HG03378 (cell line): ENCODE data around the gene SLC35F5.
"Not testable (repeated sequence)": the region's sequence is repeated elsewhere in the genome, so short reads cannot be mapped to it uniquely, and the experiment has no call there.

ENCODE experiments used
- ATAC-seq: cut with Tn5 transposase; IDR thresholded peaks from one replicate; pipeline ENCODE4 v1.9.1; 2021; ENCODE audit warnings: mild to moderate bottlenecking, moderate library complexity; ENCODE audit not compliant: unreplicated experiment

The SLC35F5 gene

DNA sequence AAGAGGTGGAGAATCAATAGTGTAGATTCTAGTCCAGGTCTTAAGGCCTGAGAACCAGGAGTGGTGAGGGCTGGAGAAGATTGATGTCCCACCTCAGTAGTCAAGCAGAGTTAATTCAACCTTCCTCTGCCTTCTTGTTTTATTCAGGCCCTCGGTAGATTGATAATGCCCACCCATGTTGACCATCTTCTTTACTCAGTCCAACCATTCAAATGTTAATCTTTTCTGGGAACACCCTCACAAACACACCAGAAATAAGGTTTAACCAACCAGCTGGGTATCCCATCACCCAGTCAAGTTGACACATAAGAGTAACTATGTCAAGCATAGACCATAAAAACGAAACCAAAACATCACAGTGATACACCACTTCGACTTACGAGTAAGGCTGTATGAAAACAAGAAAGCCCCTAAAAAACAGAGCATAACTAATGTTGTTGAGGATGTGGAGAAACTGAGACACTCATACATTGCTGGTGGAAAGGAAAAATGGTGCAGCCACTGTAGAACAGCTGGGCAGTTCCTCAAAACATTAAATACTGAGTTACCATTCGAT, 57.5 kb downstream of the SLC35F5 start:
- ATAC-seq, result peak; percentile 81

DNA sequence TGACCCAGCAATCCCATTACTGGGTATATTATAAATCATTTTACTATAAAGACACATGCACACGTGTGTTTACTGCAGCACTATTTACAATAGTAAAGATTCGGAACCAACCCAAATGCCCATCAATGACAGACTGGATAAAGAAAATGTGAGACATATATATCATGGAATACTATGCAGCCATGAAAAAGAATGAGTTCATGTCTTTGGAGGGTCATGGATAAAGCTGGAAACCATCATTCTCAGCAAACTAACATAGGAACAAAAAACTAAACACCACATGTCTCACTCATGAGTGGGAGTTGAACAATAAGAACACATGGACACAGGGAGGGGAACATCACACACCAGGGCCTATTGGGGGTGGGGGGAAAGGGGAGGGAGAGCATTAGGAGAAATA, 58.2 kb downstream of the SLC35F5 start:
- ATAC-seq, result not testable (repeated sequence)

DNA sequence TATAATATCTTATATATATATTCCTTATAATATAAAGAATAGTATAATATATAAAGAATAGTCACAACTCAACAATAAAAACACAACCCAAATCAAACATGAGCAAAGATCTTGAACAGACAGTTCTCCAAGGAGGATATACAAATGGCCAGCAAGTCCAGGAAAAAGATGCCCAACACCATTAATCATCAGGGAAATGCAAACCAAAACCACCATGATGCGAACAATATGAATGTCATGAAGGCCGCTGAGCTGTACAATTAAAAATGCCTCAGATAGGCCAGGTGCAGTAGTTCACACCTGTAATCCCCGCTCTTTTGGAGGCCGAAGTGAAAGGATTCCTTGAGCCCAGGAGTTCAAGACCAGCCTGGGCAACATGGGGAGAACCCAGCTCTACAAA, 58.9 kb downstream of the SLC35F5 start:
- no peak for ATAC-seq

DNA sequence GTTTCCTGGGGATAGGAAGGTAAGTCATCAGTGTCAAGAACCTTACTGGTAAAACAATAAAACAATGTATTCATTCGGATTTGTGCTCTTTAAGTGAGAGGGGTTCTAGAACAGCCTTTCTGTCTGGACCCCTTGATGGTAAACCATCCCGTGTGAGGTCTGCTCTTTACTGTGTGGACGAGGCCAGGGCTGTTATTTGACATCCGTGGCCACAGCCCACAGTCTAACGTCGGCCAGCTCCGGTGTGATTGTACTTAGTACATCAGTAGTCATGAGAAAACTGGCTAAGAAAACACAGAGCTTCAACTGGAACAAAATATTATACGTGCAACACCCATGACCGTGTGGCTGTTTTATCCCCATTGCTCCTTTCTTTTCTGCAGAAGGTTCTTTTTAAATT, 62.0 kb downstream of the SLC35F5 start:
- ATAC-seq, result no peak

DNA sequence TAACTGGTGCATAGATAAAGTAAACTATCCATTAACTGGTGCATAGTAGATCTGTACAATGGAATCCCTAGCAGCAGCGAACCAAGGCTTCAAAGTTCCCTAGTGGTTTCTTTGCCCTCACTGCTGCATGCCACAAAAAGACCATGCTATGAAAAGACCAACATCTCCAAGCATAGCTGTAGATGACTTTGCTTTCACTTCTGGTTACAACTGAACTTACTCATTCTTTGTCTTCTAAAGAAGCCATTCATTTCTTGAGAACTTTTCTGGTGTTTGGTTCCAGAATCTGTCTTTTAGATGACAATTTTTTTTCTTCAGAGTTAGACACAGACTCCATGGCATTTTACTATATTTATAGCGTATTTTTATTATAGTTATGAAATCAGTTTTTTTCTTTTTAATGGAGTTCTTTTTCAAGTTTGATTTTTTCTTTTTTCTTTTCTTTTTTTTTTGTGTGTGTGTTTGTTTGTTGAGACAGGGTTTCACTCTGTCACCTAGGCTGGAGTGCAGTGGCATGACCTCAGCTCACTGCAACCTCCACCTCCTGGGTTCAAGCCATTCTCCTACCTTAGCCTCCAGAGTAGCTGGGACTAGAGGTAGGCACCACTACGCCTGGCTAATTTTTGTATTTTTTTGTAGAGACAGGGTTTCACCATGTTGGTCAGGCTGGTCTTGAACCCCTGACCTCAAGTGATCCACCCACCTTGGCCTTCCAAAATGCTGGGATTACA, 63.6 kb downstream of the SLC35F5 start:
- ATAC-seq, result peak; percentile 81

DNA sequence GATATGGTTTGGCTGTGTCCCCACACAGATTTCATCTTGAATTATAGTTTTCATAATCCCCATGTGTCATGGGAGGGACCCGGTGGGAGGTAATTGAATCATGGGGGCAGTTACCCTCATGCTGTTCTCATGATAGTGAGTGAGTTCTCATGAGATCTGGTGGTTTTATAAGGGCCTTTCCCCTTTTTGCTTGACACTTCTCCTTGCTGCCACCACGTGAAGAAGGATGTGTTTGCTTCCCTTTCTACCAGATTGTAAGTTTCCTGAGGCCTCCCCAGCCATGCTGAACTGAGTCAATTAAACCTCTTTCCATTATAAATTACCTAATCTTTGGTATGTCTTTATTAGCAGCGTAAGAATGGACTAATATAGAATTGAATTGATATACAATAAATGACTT, 65.6 kb downstream of the SLC35F5 start:
- ATAC-seq, result not testable (repeated sequence)

DNA sequence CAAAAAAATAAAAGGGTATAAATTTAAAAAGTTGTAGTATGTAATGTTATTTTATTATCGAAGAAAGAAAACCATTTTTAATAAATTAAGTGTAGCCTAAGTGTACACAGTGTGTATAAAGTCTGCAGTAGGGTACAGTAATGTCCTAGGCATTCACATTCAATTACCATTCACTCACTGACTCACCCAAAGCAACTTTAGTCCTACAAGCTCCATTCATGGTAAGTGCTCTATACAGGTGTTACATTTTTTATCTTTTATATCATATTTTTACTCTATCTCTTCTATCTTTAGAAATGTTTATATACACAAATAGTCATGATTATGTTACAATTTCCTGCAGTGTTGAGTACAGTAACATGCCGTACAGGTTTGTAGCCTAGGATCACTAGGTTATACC, 69.9 kb downstream of the SLC35F5 start:
- ATAC-seq, result no peak

DNA sequence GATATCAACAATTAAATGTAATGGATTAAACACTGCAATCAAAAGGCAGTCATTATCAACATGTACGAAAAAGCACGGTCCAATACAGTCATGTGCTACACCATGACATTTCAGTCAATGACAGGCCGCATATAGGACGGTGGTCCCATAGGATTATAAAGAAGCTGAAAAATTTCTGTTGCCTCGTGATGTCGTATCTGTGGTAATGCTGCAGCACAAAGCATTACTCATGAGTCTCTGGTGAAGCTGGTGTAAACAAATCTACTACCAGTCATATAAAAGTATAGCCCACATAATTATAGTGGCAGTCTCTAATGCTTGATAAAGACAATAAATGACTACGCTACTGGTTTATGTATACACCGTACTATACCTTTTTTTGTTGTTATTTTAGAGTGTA, 71.0 kb downstream of the SLC35F5 start:
- ATAC-seq, result no peak

DNA sequence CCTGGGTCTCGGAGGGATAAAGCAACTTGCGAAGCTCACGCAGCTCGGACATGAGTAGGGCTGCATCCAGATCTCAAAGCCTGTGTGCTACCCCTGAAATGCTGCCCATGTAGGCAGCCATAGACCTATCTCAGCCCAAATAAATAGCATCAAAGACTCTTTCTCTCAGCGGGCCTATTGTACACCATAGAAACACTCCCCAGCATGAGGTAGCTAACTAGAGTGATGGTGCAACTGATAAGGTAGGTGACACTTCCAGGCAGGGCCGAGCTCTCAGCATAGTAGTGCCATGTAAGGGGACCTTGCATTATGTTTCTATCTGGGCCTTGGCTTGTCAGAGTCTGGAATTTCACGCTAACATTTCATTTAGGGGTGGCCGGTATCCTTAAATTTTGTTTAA, 77.0 kb downstream of the SLC35F5 start:
- no peak for ATAC-seq

DNA sequence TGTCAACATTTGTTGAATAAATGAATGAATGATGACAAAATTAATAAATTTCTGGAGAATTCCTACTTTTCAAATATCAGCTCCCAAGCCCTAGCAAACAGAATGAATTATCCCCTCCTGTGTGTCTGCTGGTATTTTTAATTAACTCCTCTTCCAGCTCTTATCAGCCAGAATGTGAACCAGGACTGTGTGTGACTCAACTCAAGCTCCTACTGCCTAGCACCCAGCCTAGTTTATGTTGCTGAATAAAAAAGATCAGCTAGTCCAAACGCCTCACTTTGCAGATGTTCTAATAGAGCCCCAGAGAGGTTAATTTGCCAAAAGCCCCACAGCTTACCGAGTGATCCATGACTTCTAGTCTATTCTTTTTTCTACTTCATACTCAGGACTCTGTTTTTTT, 79.1 kb downstream of the SLC35F5 start:
- ATAC-seq, result no peak

DNA sequence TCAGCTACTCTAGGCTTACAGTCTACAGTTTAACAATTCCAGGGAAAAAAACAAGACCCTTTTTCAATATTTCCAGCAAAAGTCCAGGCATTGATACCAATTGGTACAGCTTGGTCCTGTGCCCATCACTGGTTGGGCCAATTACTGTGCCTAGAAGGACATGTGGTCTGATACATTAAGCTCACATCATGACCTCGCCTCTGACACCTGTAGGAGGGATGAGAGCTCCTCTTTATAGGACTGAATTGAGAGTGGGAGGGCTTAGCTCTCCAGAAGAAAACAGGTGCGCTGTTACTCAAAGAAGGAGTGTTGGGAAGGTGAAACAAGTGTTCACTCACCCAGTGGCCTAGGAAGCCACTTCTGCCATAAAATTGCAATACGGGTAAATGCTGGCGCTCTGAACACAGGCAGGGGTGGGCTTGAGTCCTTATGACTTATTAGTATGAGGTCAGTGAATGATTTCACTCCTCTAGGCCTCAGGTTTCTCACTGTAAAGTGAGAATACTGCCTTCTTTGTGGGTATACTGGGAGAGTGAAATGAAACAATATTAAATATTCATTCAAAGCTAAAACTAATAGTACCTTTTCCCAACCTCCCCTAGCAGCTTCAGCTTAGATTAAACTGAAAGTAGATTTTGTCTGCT, 79.7 kb downstream of the SLC35F5 start:
- ATAC-seq, result no peak

DNA sequence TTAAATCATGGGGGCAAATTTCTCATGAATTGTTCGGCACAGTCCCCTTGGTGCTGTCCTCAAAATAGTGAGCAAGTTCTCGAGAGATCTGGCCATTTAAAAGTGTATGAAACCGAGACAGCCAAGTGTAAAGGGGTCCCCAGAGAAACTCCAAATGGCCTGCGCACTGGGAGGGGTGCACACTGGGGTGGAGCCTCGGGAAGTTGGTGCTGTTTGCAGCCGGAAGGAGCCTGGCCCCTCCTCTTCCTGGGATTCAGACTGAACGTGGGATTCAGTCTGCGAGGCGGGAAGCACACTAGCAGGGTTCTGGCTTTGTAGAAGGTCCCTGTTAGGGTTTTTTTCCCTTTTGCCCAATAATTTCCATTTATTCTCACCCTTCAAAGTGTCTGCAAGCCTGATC, 80.6 kb downstream of the SLC35F5 start:
- no peak for ATAC-seq

DNA sequence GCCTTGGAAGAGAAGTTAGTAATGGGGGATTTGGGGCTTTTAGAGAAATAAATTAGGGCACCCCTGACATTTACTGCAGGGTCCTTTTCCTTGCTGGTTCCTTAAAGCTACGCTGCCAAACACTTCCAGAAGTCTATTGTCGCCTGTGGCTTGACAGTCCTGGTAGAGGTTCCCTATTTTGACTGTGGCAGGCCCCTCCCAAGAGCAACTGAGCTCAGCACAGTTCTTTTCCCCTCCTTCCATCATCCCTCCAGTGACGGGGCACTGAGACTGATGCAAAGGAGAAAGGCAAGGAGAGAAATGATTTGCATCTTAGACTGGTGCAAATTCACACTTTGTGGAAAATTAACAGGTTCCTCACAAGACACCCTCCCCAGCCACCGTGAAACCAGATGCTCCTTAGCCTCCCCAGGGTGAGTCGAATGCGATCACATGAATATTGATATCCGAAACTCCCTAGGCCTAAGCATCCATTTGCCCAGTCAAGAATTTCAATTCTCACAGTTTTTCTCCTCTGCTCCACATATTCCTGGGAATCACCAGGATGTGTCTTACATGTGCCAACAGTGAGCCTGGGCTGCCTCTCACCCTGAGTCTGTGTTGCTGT, 84.0 kb downstream of the SLC35F5 start:
- no peak for ATAC-seq

DNA sequence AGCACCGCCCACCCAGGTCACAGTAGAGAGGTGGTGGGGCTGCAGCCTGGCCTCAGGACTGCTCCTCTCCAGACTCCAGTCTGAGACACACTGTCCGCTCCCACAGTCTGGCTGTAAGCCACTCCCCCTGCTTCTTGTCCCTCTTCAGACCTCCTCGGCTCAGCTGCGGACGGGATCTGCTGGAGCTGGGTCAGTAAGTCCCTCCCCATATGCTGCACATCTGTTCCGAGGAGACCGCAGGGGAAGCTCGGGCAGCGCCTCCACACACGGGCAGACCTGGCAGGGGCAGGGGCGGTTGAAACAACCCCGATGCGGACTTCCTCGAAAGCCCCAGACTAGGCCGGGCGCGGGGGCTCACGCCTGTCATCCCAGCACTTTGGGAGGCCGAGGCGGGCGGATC, 87.4 kb downstream of the SLC35F5 start:
- not testable (repeated sequence) for ATAC-seq

DNA sequence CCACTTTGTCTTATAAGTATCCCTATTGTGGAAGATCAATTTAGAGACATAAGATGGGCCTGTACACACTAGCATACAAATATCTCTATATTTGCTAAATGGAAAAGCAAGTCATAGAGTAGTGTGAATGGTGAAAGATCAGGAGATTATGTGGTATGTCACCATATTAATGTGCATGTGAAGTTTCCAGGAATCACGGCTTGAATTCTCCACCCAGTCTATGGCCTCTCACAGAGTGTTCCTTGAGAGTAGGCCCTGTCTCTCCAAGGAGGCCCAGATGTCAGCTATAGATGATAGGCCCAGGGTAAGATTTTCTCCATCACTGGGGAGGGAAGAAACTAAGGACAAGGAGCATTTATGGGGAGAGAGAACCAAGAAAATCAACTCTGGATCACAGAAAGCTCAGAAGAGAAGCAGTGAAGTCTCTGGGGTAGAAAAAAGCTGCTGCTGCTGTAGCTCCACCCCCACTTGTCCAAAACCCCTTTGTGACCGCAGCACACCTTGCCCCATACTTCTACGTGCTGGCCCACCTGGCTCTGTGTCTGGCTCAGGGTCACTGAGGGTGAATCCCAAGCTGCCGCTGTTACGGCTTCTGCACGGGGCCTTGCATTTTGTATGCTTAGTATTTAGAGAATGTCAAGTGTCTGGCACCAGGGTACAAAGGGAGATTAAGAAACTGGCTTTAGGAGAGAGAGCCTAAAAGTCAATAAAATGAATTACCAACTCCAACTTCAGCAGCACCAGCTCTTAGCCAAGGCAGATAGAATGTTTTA, 91.5 kb downstream of the SLC35F5 start:
- not testable (repeated sequence) for ATAC-seq

DNA sequence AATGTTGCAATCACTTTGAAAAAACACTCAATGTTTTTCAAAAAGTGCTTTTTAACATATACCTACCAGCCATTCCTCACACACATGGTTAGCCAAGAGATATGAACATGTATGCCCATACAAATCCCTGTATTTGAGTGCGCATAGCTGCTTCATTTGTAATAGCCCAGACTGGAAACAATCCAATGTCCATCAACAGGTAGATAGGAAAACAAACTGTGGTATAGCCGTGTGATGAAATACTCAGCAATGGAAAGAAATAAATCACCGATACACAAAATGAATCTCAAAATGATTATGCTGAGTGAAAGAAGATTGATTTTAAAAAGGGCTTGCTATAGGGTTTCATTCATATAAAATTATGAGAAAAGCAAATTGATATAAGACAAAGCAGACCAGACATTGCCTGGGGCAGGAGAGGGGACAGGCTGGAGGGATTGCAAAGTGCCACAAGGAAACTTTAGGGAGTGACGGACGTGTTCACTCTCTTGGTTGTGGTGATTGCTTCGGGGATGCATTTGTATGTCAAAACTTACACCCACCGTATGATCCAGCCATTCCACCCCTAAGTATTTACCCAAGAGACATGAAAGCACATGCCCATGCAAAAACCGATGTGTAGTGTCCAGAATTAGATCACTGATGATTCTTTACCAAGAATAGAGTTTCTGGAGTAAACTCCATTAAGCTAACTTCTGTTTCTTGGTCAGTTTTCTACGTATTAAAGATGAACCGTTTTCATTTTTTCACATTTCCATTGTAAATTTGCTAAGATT, 93.0 kb downstream of the SLC35F5 start:
- not testable (repeated sequence) for ATAC-seq
